HEK293 (cell line): Measurements from ENCODE around the gene PRKCE.

Source experiments
- CTCF ChIA-PET: fragments of 350-600 bp; formaldehyde crosslinking; extraction: SDS; loops from one replicate; lab custom pipeline; 2021; ENCODE audit warnings: antibody characterized with exemption; lab: Yijun Ruan, JAX
- POLR2A ChIA-PET: fragments of 300-600 bp; formaldehyde crosslinking; extraction: SDS; loops from one replicate; lab custom pipeline; 2020; ENCODE audit warnings: antibody characterized with exemption, inconsistent platforms; lab: Yijun Ruan, JAX
- H3K27ac ChIP-seq: fragments of 200-500 bp; sonication (Bioruptor generic); 2 replicates; pipeline ENCODE4 v1.5.1; 2014; ENCODE audit warnings: low read depth, low read length, control low read depth, inconsistent platforms; ENCODE audit errors: extremely low read depth
- H3K36me3 ChIP-seq, 2 experiments: fragments of 200-500 bp in 1 of 2; sonication (Bioruptor generic) in 1 of 2; 1 replicate in 1 of 2; 2 replicates in 1 of 2; pipeline ENCODE4 v1.5.1; 2014 to 2017; ENCODE audit warnings: inconsistent platforms in 2 of 2, low read length in 2 of 2; ENCODE audit not compliant: control insufficient read depth in 2 of 2, insufficient read depth in 1 of 2
- H3K4me1 ChIP-seq: fragments of 200-500 bp; sonication (Bioruptor generic); 2 replicates; pipeline ENCODE4 v1.5.1; 2014; ENCODE audit warnings: mild to moderate bottlenecking, low read length, inconsistent platforms; ENCODE audit not compliant: control insufficient read depth, insufficient read depth
- H3K4me3 ChIP-seq: 2 replicates; pipeline ENCODE4 v1.5.1; 2011; ENCODE audit warnings: low read depth, mild to moderate bottlenecking, control low read depth, low read length, moderate library complexity
- H3K9me3 ChIP-seq: fragments of 200-500 bp; sonication (Bioruptor generic); 2 replicates; pipeline ENCODE4 v1.5.1; 2014; ENCODE audit warnings: low read depth, low read length, inconsistent platforms; ENCODE audit not compliant: control insufficient read depth, insufficient read depth
- AEBP2 ChIP-seq: fragments of 450-650 bp; formaldehyde crosslinking; IDR thresholded peaks from 2 replicates; pipeline ENCODE4 v1.5.1; 2016; ENCODE audit warnings: missing biosample characterization, missing genetic modification characterization, borderline replicate concordance
- EGR2 ChIP-seq: fragments of 450-650 bp; formaldehyde crosslinking; IDR thresholded peaks from 2 replicates; pipeline ENCODE4 v1.5.1; 2016; ENCODE audit warnings: low read depth, missing biosample characterization, missing genetic modification characterization
- SCRT1 ChIP-seq: fragments of 450-650 bp; formaldehyde crosslinking; IDR thresholded peaks from 2 replicates; pipeline ENCODE4 v1.5.1; 2016; ENCODE audit warnings: missing biosample characterization, missing genetic modification characterization, borderline replicate concordance
- TCF7L2 ChIP-seq: IDR thresholded peaks from 2 replicates; pipeline ENCODE4 v1.6.1; 2011; ENCODE audit warnings: low read depth, mild to moderate bottlenecking, inconsistent platforms, low read length, moderate library complexity, borderline replicate concordance
- ZBTB7A ChIP-seq: fragments of 450-650 bp; formaldehyde crosslinking; IDR thresholded peaks from 2 replicates; pipeline ENCODE4 v1.5.1; 2016; ENCODE audit warnings: low read depth, missing biosample characterization, missing genetic modification characterization
- ZNF302 ChIP-seq: fragments of 450-650 bp; formaldehyde crosslinking; IDR thresholded peaks from 2 replicates; pipeline ENCODE4 v1.5.1; 2016; ENCODE audit warnings: missing biosample characterization, missing genetic modification characterization, low read depth
- ZNF404 ChIP-seq: fragments of 450-650 bp; formaldehyde crosslinking; IDR thresholded peaks from 2 replicates; pipeline ENCODE4 v1.5.1; 2017; ENCODE audit warnings: missing biosample characterization, missing genetic modification characterization
- ZNF449 ChIP-seq: fragments of 450-650 bp; formaldehyde crosslinking; IDR thresholded peaks from 2 replicates; pipeline ENCODE4 v1.5.1; 2017; ENCODE audit warnings: missing biosample characterization, mild to moderate bottlenecking, missing genetic modification characterization, moderate library complexity
- ZNF518A ChIP-seq: fragments of 450-650 bp; formaldehyde crosslinking; conservative IDR thresholded peaks from 2 replicates; pipeline ENCODE4 v1.5.1; 2016; ENCODE audit warnings: low read depth, missing biosample characterization, missing genetic modification characterization
- ZNF529 ChIP-seq: fragments of 450-650 bp; formaldehyde crosslinking; IDR thresholded peaks from 2 replicates; pipeline ENCODE4 v1.5.1; 2017; ENCODE audit warnings: missing genetic modification characterization, missing biosample characterization; ENCODE audit not compliant: insufficient replicate concordance
- ZNF555 ChIP-seq: fragments of 450-650 bp; formaldehyde crosslinking; conservative IDR thresholded peaks from 2 replicates; pipeline ENCODE4 v1.5.1; 2017; ENCODE audit warnings: missing biosample characterization, mild to moderate bottlenecking, missing genetic modification characterization, inconsistent platforms
- ZNF629 ChIP-seq: fragments of 450-650 bp; formaldehyde crosslinking; IDR thresholded peaks from 2 replicates; pipeline ENCODE4 v1.5.1; 2017; ENCODE audit warnings: missing biosample characterization, missing genetic modification characterization
- ZNF837 ChIP-seq: fragments of 450-650 bp; formaldehyde crosslinking; IDR thresholded peaks from 2 replicates; pipeline ENCODE4 v1.5.1; 2016; ENCODE audit warnings: missing biosample characterization, missing genetic modification characterization
- ZSCAN4 ChIP-seq: fragments of 450-650 bp; formaldehyde crosslinking; IDR thresholded peaks from 2 replicates; pipeline ENCODE4 v1.5.1; 2017; ENCODE audit warnings: missing biosample characterization, missing genetic modification characterization
- ZSCAN5A ChIP-seq: fragments of 450-650 bp; formaldehyde crosslinking; IDR thresholded peaks from 2 replicates; pipeline ENCODE4 v1.5.1; 2016; ENCODE audit warnings: missing biosample characterization, missing genetic modification characterization

The PRKCE gene

GRCh38 chr2:46195819-46196218, 544.3 kb downstream of the PRKCE start (continued):
- TF ChIP-seq ZNF404 (tag by site-specific recombination), result no peak
- TF ChIP-seq SCRT1 (tag by site-specific recombination), result no peak
- TF ChIP-seq ZNF529 (tag by site-specific recombination), result no peak
- TF ChIP-seq ZNF555, result no peak
- no peak for TF ChIP-seq ZNF629 (tag by site-specific recombination)
- TF ChIP-seq TCF7L2, result no peak
- TF ChIP-seq ZNF302 (tag by site-specific recombination), result no peak
- no peak for TF ChIP-seq EGR2
- TF ChIP-seq ZSCAN5A (tag by site-specific recombination), result no peak
- TF ChIP-seq ZNF837 (tag by site-specific recombination), result no peak

GRCh38 chr2:46196871-46197462, 545.5 kb downstream of the PRKCE start:
- CTCF ChIA-PET, result interaction anchor here (1.2 kb wide), 1 partner anchor 134 kb away, joined by 3 read pairs; no protein-coding TSS in a partner anchor

More at GRCh38 chr2:46196871-46197462, 545.5 kb downstream of the PRKCE start:
- TF ChIP-seq ZNF518A (tag by site-specific recombination) (no peak), ZBTB7A (tag by site-specific recombination) (no peak), ZNF449 (tag by site-specific recombination) (no peak), AEBP2 (tag by site-specific recombination) (no peak), ZSCAN4 (tag by site-specific recombination) (no peak)
- Histone ChIP-seq H3K4me3 (no peak overlapping the region), H3K4me1 (no peaks in the 10 kb centered on the region), H3K27ac (no peak overlapping the region), H3K36me3 (no peaks in the 10 kb centered on the region), H3K9me3 (no peaks in the 10 kb centered on the region)
- POLR2A ChIA-PET, result no interaction called here
